ENCODE data around the gene IL12A.

The IL12A gene

GRCh38 chr3:159991591-159991990 is 3.0 kb downstream of the IL12A start:
- no peak overlapping the region for H3K4me3 ChIP-seq (ENCODE audit: low read length)
- TF ChIP-seq CTCF (conservative IDR thresholded peaks at IDR 0.05; ENCODE audit: low read depth, low read length): no peak
- no peak for DNase-seq (ENCODE audit: low read depth)

- TF ChIP-seq CTCF (conservative IDR thresholded peaks at IDR 0.05; ENCODE audit: low read depth, low read length): no peak
- no peak overlapping the region for H3K4me3 ChIP-seq (ENCODE audit: low read length)
- DNase-seq (ENCODE audit: low read depth): no peak
Measured at GRCh38 chr3:159992589-159992988, 4.0 kb downstream of the IL12A start.

- no peak overlapping the region for H3K4me3 ChIP-seq (ENCODE audit: low read length)
- no peak for DNase-seq (ENCODE audit: low read depth)
- no peak for TF ChIP-seq CTCF (conservative IDR thresholded peaks at IDR 0.05; ENCODE audit: low read depth, low read length)
Measured at GRCh38 chr3:159994182-159994581, 5.5 kb downstream of the IL12A start.

- no peak overlapping the region for H3K4me3 ChIP-seq (ENCODE audit: low read length)
- DNase-seq (ENCODE audit: low read depth): no peak
- no peak for TF ChIP-seq CTCF (conservative IDR thresholded peaks at IDR 0.05; ENCODE audit: low read depth, low read length)
Measured at GRCh38 chr3:159995091-159995490, 6.5 kb downstream of the IL12A start.

- H3K4me3 ChIP-seq (ENCODE audit: low read length): no peak overlapping the region
- DNase-seq (ENCODE audit: low read depth): no peak
- no peak for TF ChIP-seq CTCF (conservative IDR thresholded peaks at IDR 0.05; ENCODE audit: low read depth, low read length)
Measured at GRCh38 chr3:159996018-159996417, 7.4 kb downstream of the IL12A start.

GRCh38 chr3:159996959-159997358 is 8.3 kb downstream of the IL12A start:
- no peak for DNase-seq (ENCODE audit: low read depth)
- no peak overlapping the region for H3K4me3 ChIP-seq (ENCODE audit: low read length)
- TF ChIP-seq CTCF (conservative IDR thresholded peaks at IDR 0.05; ENCODE audit: low read depth, low read length): no peak

- no peak for TF ChIP-seq CTCF (conservative IDR thresholded peaks at IDR 0.05; ENCODE audit: low read depth, low read length)
- no peak for DNase-seq (ENCODE audit: low read depth)
Measured at GRCh38 chr3:160001148-160001760, 12.6 kb downstream of the IL12A start.

More at GRCh38 chr3:160001148-160001760, 12.6 kb downstream of the IL12A start:
- H3K4me3 ChIP-seq (ENCODE audit: low read length): no peak overlapping the region
